SIG-M5 treated with dmso at 0.1 percent for 504 hours (cell line): ENCODE data around the gene HNRNPDL.
"Not testable (repeated sequence)": the region's sequence is repeated elsewhere in the genome, so short reads cannot be mapped to it uniquely, and the experiment has no call there.

Experiments
- DNase-seq: peaks from one replicate; lab custom pipeline; 2025; ENCODE audit not compliant: unreplicated experiment; lab: John Stamatoyannopoulos, UW

HNRNPDL gene

DNA sequence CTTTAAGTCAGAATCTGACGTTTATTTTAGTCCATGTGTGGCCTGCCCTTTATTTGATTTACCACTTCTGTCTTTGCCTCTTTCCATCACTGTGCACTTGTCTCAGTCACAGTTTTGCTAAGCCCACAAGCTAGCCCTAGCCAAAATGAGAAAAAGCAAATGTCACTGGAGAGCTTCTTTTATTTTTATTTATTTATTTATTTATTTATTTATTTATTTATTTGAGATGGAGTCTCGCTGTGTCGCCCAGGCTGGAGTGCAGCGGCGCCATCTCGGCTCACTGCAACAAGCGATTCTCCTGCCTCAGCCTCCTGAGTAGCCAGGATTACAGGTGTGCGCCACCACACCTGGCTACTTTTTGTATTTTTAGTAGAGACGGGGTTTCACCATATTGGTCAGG, 40.2 kb downstream of the HNRNPDL start:
- DNase-seq: not testable (repeated sequence)

DNA sequence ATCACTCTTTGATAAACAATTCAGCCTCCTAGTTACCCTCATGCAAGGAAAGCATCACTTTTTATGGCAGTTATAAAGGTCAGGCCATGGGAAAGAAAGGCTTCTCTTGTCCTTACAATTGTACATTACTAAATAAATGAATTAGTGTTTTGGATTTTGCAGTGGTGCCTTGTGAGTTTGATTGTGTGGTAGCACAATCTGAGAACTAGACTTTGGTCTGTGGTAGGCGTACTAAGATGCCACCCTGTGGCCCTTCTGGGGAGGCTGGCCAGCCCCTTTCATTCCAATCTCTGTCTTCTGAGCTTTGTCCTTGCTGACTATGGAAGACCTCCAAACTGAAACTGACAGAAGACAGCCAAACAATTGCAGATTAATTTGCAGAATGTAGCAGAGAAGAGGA, 41.9 kb downstream of the HNRNPDL start:
- DNase-seq: no peak

DNA sequence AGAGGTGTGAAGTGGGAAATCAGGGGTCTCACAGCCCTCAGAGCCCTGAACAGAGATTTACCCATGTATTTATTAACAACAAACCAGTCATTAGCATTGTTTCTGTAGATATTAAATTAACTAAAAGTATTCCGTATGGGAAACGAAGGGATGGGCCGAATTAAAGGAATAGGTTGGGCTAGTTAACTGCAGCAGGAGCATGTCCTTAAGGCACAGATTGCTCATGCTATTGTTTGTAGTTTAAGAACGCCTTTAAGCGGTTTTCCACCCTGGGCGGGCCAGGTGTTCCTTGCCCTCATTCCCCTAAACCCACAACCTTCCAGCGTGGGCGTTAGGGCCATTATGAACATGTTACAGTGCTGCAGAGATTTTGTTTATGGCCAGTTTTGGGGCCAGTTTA, 44.0 kb downstream of the HNRNPDL start:
- DNase-seq: not testable (repeated sequence)

DNA sequence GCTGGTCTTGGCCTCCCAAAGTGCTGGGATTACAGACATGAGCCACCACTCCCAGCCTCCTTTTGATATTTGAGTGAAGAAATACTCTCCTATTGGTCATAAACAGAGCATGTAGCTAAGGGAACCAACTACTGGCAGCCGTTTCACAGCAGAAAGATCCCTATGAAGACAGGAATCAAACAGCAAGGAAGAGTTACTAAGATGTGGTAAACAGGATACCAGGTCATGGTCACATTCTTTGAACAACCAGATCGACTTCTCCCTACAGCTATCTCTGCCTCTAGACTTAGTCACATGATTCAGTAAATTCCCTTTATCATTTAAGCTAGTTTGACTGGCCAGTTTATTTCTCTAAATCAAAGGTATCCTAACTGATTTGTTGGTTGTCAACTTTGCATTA, 47.5 kb downstream of the HNRNPDL start:
- no peak for DNase-seq

DNA sequence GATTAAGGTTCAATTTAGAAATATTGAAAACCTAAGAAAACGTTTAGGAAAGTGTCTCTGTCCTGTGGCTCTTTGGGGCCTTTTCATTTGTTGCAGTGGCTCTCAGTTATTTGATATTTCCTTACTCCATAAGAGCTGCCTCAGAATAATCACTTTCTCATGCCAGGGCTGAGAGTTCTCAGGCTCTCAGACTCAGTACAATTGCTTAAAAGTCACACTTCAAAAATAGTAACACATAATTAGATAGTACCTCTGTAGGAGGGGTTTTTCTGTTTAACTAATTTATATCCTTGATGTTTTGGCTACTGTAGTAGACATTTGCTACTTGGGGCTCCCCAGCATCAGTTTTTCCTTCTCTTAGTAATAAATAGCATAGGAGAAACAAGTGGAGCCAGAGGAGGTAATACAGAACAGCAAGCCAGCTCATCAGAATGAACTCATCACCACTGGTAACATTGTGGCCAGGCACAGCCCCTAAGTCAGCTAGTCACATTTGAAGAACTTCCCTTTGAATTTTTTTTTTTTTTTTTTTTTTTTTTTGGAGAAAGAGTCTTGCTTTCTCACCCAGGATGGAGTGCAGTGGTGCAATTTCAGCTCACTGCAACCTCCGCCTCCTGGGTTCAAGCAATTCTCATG, 48.5 kb downstream of the HNRNPDL start:
- DNase-seq: peak; percentile 27

DNA sequence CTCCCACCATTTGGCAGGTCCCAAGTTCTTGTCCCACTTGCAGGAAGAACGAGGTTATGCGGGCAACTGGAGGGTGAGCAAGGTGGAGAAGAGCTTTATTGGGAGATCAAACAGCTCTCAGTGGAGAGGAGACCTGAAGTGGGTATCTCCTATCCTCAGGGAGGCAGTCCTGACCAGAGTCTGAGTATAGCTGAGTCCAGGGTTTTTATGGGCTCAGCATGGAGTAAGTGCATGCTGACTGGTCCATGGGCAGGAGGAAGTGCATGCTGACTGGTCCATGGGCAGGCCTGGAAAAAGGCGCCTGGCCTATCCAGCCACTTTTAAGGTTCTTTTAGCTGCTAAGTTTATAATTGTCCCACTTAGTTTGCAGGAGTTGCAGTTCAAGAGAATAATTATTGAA, 49.0 kb downstream of the HNRNPDL start:
- no peak for DNase-seq

DNA sequence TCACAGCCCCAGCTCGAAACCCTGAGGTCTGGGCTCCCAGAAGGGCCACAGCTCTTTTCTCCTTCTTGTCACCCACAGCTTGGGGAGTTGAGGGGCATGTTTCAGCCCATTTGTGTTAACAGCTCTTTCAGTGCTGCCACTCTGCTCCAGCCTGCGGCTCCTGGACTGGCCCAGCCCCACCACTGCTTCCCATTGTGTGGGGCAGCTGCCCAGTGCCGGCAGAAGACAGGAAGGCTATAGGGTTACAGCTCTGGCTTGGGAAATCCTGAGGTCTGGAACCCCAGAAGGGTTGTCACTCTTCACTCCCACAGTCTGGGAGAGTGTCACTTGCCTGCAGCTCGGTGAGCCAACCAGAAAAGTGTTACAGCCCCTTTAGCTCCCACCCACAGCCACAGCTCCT, 49.4 kb downstream of the HNRNPDL start:
- no peak for DNase-seq

DNA sequence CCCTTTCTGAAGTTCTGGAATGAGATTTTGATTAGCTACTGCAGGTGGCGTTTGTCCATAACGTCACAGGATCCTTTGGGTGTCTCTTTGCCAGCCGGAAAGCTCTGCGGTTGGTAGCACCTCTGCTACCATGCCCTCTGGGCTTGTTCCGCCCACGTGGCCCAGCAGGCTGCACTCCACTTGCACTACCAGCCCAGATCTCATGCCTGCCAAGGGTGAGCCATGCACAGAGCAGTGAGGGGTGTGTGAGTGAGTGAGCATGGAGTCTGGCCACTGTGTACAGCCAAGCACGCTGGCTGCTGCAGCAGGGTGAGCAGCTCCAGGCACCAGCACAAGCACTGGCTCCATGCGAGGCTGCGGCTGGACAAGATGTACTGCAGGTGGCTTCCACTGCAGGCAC, 49.9 kb downstream of the HNRNPDL start:
- DNase-seq: peak; percentile 46

DNA sequence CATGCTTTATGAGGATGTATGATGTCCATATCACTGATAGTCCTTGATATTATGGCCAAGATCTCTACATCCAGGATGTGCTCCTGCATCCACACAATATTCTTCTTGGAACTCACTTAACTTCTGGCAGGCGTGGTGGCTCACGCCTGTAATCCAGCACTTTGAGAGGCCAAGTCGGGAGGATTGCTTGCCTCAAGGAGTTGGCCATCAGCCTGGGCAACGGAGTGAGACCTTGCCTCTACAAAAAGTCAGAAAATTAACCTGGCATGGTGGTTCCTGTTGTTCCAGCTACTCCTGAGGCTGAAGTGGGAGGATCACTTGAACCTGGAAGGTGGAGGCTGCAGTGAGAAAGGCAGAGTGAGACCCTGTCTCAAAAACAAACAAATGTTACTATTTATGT, 54.2 kb downstream of the HNRNPDL start:
- no peak for DNase-seq

DNA sequence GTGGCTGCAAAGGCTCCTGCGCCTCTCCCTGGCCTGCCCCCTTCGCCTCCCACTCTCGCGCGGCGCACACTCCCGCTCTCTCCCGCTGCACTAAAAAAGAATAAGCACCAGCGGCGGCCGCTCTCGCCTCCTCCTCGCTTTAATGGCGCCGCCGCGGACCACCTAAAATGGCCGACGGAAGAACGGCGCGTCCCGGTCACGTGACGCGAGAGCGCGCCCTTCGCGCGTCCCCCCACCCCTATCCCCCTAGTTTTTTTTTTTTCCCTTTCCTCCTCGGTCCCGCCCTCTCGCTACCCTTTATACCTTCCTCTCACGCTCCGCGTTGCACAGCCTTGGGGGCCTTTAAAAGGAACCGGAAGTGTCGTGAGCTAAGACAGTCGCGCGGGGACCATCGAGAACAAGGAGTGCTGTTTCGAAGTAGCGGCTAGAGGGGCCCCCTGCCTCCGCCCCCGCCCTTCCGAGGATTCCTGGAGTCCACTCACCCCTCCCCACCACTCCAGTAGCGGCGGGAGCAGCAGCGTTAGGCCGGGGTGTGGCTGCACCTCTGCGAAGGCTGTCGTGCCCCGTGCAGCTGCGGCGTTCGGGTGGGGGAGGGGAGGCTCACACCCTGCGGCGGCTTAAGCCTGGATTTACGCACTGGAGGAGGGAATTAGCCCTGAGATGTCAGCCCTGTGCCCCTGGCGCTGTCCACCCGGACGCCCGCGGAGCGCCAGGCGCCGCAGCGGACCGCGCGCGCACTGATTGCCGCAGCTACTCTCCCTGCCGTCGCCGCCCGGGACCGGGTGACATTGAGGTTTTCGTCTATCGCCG, 56.2 kb downstream of the HNRNPDL start, which contains the start of gene HNRNPD:
Gene HNRNPD (minus strand): TSS at position 176 of the 810 bp plus-strand sequence. CDS start 313 bp downstream, outside the sequence.
- peak; percentile 99 for DNase-seq

DNA sequence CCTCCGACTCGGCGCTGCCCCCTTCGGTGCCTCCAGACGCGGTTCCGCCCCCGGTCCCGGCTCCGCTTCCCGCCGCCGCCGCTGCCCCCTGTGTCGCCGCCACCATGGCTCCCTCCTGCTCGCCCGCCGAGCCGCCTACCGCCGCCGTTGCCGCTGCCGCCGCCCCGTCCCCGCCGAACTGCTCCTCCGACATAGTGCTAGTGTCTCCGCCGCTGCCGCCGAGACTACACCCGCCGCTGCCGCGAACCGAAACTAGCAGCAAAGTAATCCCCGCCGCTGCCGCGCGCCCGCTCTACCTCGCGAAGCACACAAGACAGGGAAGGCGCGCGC, 56.8 kb downstream of the HNRNPDL start:
- DNase-seq: no peak
